DOHH2 (cell line): ENCODE measurements around the gene CH25H.

Experiments
- CTCF ChIP-seq: fragments of 200-600 bp; sonication (generic); IDR thresholded peaks from one replicate; pipeline ENCODE4 v1.5.1; 2014; ENCODE audit warnings: antibody characterized with exemption, mild to moderate bottlenecking, low read depth, low read length; ENCODE audit not compliant: poor library complexity, severe bottlenecking
- EZH2phosphoT487 ChIP-seq: fragments of 200-600 bp; sonication (generic); IDR thresholded peaks from 2 replicates; pipeline ENCODE4 v1.6.1; 2017; ENCODE audit warnings: borderline replicate concordance, mild to moderate bottlenecking, antibody characterized with exemption, low read length, moderate library complexity, mixed read lengths

GRCh38 chr10:89228962-89229361, 21.8 kb upstream of the CH25H start:
- TF ChIP-seq CTCF = no peak
- no peak for TF ChIP-seq EZH2phosphoT487
